ENCODE measurements around the gene PRDM9. TPM values are rescaled to one million over a fixed set of nuclear protein-coding genes. Genes with fewer than 3 reads are reported as not detected.
"Not testable (repeated sequence)": the region's sequence is repeated elsewhere in the genome, so short reads cannot be mapped to it uniquely, and the experiment has no call there.

PRDM9 gene
- total RNA-seq, 1 donor from 2014 or later: not detected

DNA sequence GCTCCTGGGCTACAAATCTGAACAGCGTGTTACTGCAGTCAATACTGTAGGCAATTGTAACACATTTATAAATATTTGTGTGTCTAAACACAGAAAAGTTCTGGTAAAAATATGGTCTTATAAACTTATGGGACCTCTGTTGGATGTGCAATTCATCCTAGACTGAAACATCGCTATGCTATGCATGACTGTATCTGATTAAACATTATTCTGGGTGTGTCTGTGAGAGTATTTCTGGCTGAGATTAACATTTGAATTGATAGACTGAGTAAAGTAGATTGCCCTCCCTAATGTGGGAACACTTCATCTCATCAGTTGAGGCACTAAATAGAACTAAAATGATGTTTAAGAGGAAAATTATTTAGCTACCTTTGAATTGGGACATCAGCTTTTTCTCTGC lies 24.3 kb upstream of the PRDM9 start:
- H3K36me3 ChIP-seq: no peaks in the 10 kb centered on the region
- no peak for DNase-seq (ENCODE audit: extremely low spot score in 2 of 2)
- no peaks in the 10 kb centered on the region for H3K4me1 ChIP-seq
- TF ChIP-seq POLR2AphosphoS5 (IDR thresholded peaks at IDR 0.05; ENCODE audit: insufficient read depth in 1 of 2, low read depth in 1 of 2) (no peak), CTCF (IDR thresholded peaks at IDR 0.05) (no peak), POLR2A (IDR thresholded peaks at IDR 0.05) (no peak)
- H3K27ac ChIP-seq: no peak overlapping the region
- intact Hi-C loops (cut with DNase I): no loop called here
- no peak overlapping the region for H3K4me3 ChIP-seq
- H3K27me3 ChIP-seq: no peaks in the 10 kb centered on the region
- H3K9me3 ChIP-seq: no peaks in the 10 kb centered on the region

DNA sequence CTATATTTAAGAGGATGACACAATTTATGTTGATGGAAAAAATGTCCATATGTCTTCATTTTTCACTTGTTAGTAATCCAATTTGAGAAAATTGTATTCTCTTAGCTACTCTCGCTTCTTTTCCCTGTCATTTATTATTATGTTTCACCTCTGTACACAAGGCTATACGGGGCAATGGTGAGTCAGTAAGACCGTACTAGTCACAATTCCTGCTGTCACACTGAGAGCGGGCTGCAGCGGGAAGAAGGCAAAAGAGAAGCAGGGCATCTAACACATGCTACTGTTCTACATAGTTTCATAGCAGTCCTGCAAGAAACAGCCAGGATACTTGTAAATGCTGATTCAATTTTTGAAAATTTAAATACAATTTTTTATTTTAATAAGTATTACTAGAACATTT lies 23.3 kb upstream of the PRDM9 start:
- intact Hi-C loops (cut with DNase I): no loop called here
- TF ChIP-seq POLR2A (IDR thresholded peaks at IDR 0.05): no peak
- TF ChIP-seq CTCF (IDR thresholded peaks at IDR 0.05): no peak
- TF ChIP-seq POLR2AphosphoS5 (IDR thresholded peaks at IDR 0.05; ENCODE audit: insufficient read depth in 1 of 2, low read depth in 1 of 2): no peak
- DNase-seq (ENCODE audit: extremely low spot score in 2 of 2): no peak
- no peaks in the 10 kb centered on the region for H3K27me3 ChIP-seq
- no peaks in the 10 kb centered on the region for H3K36me3 ChIP-seq
- no peak overlapping the region for H3K4me3 ChIP-seq
- H3K9me3 ChIP-seq: no peaks in the 10 kb centered on the region
- H3K4me1 ChIP-seq: no peaks in the 10 kb centered on the region
- H3K27ac ChIP-seq: no peak overlapping the region

DNA sequence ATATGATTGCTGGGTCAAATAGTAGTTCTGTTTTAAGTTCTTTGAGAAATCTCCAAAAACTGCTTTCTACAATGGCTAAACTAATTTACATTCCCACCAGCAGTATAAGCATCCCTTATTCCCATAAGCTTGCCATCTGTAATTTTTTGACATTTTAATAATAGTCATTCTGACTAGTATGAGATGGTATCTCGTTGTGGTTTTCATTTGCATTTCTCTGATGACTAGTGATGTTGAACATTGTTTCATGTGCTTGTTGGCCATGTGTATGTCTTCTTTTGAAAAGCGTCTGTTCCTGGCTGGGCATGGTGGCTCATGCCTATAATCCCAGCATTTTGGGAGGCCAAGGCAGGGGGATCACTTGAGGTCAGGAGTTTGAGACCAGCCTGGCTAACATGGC lies 21.2 kb upstream of the PRDM9 start:
- H3K4me1 ChIP-seq; H3K4me3 ChIP-seq; H3K36me3 ChIP-seq; DNase-seq (ENCODE audit: extremely low spot score in 2 of 2); intact Hi-C loops (cut with DNase I); H3K9me3 ChIP-seq; H3K27ac ChIP-seq; H3K27me3 ChIP-seq: not testable (repeated sequence)

GRCh38 chr5:23490993-23491392 lies 16.4 kb upstream of the PRDM9 start:
- no peak for TF ChIP-seq POLR2A (IDR thresholded peaks at IDR 0.05)
- TF ChIP-seq CTCF (IDR thresholded peaks at IDR 0.05): no peak
- no peak for TF ChIP-seq POLR2AphosphoS5 (IDR thresholded peaks at IDR 0.05; ENCODE audit: insufficient read depth in 1 of 2, low read depth in 1 of 2)
- intact Hi-C loops (cut with DNase I): no loop called here
- no peaks in the 10 kb centered on the region for H3K27me3 ChIP-seq

GRCh38 chr5:23494558-23494957 lies 12.9 kb upstream of the PRDM9 start:
- no peaks in the 10 kb centered on the region for H3K27me3 ChIP-seq
- no peaks in the 10 kb centered on the region for H3K9me3 ChIP-seq
- no peak for DNase-seq (ENCODE audit: extremely low spot score in 2 of 2)
- intact Hi-C loops (cut with DNase I): no loop called here
- no peak overlapping the region for H3K27ac ChIP-seq
- no peaks in the 10 kb centered on the region for H3K36me3 ChIP-seq
- TF ChIP-seq CTCF (IDR thresholded peaks at IDR 0.05) (no peak), POLR2AphosphoS5 (IDR thresholded peaks at IDR 0.05; ENCODE audit: insufficient read depth in 1 of 2, low read depth in 1 of 2) (no peak)
- H3K4me3 ChIP-seq: no peak overlapping the region
- H3K4me1 ChIP-seq: no peaks in the 10 kb centered on the region

More at GRCh38 chr5:23490993-23491392, 16.4 kb upstream of the PRDM9 start:
- no peaks in the 10 kb centered on the region for H3K4me1 ChIP-seq
- no peaks in the 10 kb centered on the region for H3K36me3 ChIP-seq
- H3K9me3 ChIP-seq: no peaks in the 10 kb centered on the region
- no peak overlapping the region for H3K27ac ChIP-seq
- no peak overlapping the region for H3K4me3 ChIP-seq
- DNase-seq (ENCODE audit: extremely low spot score in 2 of 2): no peak

GRCh38 chr5:23496576-23496975 lies 10.8 kb upstream of the PRDM9 start:
- Histone ChIP-seq H3K4me3 (no peak overlapping the region), H3K9me3 (no peaks in the 10 kb centered on the region), H3K27me3 (no peaks in the 10 kb centered on the region), H3K4me1 (no peaks in the 10 kb centered on the region), H3K36me3 (no peaks in the 10 kb centered on the region), H3K27ac (no peak overlapping the region)
- intact Hi-C loops (cut with DNase I): no loop called here
- DNase-seq (ENCODE audit: extremely low spot score in 2 of 2): no peak
- TF ChIP-seq CTCF (IDR thresholded peaks at IDR 0.05) (no peak), POLR2A (IDR thresholded peaks at IDR 0.05) (no peak)
